ENCODE data around the gene PALM3. TPM values are rescaled to one million over a fixed set of nuclear protein-coding genes. Genes with fewer than 3 reads are reported as not detected.

The PALM3 gene
- total and polyA plus RNA-seq, 10 of the 15 experiments (the other 5 are each of a cell fraction or from before 2014, with no cell fraction given): 0.07 TPM; not detected in 9

- H2AFZ ChIP-seq (ENCODE audit: control insufficient read depth, low read depth, low read length): no peak overlapping the region
- no peak for FAIRE-seq
- H4K20me1 ChIP-seq (ENCODE audit: control insufficient read depth, insufficient read depth): no peaks in the 10 kb centered on the region; the same call in 1 of the 2 replicates
- H3K4me2 ChIP-seq (ENCODE audit: control insufficient read depth, insufficient read depth): no peak overlapping the region
- ChIA-PET POLR2A (interaction anchor here (0.5 kb wide), 1 partner anchor 174 kb away, joined by 3 read pairs; no protein-coding TSS in a partner anchor), SMC1A (ENCODE audit: uncharacterized antibody, unreplicated experiment) (no interaction called here), RAD21 (ENCODE audit: unreplicated experiment) (no interaction called here), CTCF (interaction anchor here (0.6 kb wide), 1 partner anchor 48 kb away, joined by 3 read pairs; no protein-coding TSS in a partner anchor)
- in situ Hi-C loops (cut with MboI): loop anchor here (25.0 kb wide), 1 partner anchor 767 kb away; no protein-coding TSS in a partner anchor
- no TSS peak for BruUV-seq (replicated peaks)
- H3K9ac ChIP-seq (ENCODE audit: control insufficient read depth, insufficient read depth, low read length): no peak overlapping the region
- peaks cover 0 to 6% of the 10 kb centered on the region in 2 experiments; a peak in 3 of 4 replicates for H3K36me3 ChIP-seq (ENCODE audit: control insufficient read depth in 2 of 2, insufficient read depth in 2 of 2, low read length in 1 of 2)
- intact Hi-C loops (cut with micrococcal nuclease; ENCODE audit: unreplicated experiment): no loop called here
- no peak for ATAC-seq
- no peaks in the 10 kb centered on the region for H3K9me3 ChIP-seq (replicated peaks; ENCODE audit: control insufficient read depth, insufficient read depth, low read length)
- no peak for DNase-seq (ENCODE audit: low read depth, low spot score)
- no peak overlapping the region for H3K4me3 ChIP-seq
- no peaks in the 10 kb centered on the region for H3K4me1 ChIP-seq (ENCODE audit: control insufficient read depth, insufficient read depth, low read length)
- 15% methylated on average over 11 of the region's 11 CpGs for WGBS (ENCODE audit: insufficient coverage, insufficient replicate concordance, low lambda C conversion rate, missing lambda C conversion rate)
- H3K27ac ChIP-seq (ENCODE audit: control insufficient read depth, insufficient read depth): no peak overlapping the region
- H3K79me2 ChIP-seq (ENCODE audit: control insufficient read depth, insufficient read depth, low read length): no peaks in the 10 kb centered on the region
- peaks cover 0 to 5% of the 10 kb centered on the region in 2 experiments for H3K27me3 ChIP-seq (replicated peaks in 1 of 2; ENCODE audit: control insufficient read depth in 2 of 2, insufficient read depth in 2 of 2, low read length in 1 of 2)
- TF ChIP-seq SREBF2 (IDR thresholded peaks at IDR 0.05; ENCODE audit: low read length): no peak
- no peak for TF ChIP-seq EZH2 (IDR thresholded peaks at IDR 0.05; ENCODE audit: borderline replicate concordance, control insufficient read depth, low read depth, low read length)
- TF ChIP-seq GATAD2B (conservative IDR thresholded peaks at IDR 0.05; ENCODE audit: low read depth): no peak
- no peak for TF ChIP-seq LARP7 (IDR thresholded peaks at IDR 0.05)
- no peak for TF ChIP-seq CBX5 (IDR thresholded peaks at IDR 0.05; ENCODE audit: low read depth)
- TF ChIP-seq, protein P1, sequence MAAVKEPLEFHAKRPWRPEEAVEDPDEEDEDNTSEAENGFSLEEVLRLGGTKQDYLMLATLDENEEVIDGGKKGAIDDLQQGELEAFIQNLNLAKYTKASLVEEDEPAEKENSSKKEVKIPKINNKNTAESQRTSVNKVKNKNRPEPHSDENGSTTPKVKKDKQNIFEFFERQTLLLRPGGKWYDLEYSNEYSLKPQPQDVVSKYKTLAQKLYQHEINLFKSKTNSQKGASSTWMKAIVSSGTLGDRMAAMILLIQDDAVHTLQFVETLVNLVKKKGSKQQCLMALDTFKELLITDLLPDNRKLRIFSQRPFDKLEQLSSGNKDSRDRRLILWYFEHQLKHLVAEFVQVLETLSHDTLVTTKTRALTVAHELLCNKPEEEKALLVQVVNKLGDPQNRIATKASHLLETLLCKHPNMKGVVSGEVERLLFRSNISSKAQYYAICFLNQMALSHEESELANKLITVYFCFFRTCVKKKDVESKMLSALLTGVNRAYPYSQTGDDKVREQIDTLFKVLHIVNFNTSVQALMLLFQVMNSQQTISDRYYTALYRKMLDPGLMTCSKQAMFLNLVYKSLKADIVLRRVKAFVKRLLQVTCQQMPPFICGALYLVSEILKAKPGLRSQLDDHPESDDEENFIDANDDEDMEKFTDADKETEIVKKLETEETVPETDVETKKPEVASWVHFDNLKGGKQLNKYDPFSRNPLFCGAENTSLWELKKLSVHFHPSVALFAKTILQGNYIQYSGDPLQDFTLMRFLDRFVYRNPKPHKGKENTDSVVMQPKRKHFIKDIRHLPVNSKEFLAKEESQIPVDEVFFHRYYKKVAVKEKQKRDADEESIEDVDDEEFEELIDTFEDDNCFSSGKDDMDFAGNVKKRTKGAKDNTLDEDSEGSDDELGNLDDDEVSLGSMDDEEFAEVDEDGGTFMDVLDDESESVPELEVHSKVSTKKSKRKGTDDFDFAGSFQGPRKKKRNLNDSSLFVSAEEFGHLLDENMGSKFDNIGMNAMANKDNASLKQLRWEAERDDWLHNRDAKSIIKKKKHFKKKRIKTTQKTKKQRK (IDR thresholded peaks at IDR 0.05; ENCODE audit: low read depth, low read length): no peak
- TF ChIP-seq, protein P2, sequence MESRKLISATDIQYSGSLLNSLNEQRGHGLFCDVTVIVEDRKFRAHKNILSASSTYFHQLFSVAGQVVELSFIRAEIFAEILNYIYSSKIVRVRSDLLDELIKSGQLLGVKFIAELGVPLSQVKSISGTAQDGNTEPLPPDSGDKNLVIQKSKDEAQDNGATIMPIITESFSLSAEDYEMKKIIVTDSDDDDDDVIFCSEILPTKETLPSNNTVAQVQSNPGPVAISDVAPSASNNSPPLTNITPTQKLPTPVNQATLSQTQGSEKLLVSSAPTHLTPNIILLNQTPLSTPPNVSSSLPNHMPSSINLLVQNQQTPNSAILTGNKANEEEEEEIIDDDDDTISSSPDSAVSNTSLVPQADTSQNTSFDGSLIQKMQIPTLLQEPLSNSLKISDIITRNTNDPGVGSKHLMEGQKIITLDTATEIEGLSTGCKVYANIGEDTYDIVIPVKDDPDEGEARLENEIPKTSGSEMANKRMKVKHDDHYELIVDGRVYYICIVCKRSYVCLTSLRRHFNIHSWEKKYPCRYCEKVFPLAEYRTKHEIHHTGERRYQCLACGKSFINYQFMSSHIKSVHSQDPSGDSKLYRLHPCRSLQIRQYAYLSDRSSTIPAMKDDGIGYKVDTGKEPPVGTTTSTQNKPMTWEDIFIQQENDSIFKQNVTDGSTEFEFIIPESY (IDR thresholded peaks at IDR 0.05): no peak
- TF ChIP-seq NFXL1 (IDR thresholded peaks at IDR 0.05; ENCODE audit: borderline replicate concordance): no peak
- TF ChIP-seq, protein P3, sequence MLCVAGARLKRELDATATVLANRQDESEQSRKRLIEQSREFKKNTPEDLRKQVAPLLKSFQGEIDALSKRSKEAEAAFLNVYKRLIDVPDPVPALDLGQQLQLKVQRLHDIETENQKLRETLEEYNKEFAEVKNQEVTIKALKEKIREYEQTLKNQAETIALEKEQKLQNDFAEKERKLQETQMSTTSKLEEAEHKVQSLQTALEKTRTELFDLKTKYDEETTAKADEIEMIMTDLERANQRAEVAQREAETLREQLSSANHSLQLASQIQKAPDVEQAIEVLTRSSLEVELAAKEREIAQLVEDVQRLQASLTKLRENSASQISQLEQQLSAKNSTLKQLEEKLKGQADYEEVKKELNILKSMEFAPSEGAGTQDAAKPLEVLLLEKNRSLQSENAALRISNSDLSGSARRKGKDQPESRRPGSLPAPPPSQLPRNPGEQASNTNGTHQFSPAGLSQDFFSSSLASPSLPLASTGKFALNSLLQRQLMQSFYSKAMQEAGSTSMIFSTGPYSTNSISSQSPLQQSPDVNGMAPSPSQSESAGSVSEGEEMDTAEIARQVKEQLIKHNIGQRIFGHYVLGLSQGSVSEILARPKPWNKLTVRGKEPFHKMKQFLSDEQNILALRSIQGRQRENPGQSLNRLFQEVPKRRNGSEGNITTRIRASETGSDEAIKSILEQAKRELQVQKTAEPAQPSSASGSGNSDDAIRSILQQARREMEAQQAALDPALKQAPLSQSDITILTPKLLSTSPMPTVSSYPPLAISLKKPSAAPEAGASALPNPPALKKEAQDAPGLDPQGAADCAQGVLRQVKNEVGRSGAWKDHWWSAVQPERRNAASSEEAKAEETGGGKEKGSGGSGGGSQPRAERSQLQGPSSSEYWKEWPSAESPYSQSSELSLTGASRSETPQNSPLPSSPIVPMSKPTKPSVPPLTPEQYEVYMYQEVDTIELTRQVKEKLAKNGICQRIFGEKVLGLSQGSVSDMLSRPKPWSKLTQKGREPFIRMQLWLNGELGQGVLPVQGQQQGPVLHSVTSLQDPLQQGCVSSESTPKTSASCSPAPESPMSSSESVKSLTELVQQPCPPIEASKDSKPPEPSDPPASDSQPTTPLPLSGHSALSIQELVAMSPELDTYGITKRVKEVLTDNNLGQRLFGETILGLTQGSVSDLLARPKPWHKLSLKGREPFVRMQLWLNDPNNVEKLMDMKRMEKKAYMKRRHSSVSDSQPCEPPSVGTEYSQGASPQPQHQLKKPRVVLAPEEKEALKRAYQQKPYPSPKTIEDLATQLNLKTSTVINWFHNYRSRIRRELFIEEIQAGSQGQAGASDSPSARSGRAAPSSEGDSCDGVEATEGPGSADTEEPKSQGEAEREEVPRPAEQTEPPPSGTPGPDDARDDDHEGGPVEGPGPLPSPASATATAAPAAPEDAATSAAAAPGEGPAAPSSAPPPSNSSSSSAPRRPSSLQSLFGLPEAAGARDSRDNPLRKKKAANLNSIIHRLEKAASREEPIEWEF (IDR thresholded peaks at IDR 0.05; ENCODE audit: insufficient replicate concordance, low read depth, low read length): no peak
- TF ChIP-seq, protein P4, sequence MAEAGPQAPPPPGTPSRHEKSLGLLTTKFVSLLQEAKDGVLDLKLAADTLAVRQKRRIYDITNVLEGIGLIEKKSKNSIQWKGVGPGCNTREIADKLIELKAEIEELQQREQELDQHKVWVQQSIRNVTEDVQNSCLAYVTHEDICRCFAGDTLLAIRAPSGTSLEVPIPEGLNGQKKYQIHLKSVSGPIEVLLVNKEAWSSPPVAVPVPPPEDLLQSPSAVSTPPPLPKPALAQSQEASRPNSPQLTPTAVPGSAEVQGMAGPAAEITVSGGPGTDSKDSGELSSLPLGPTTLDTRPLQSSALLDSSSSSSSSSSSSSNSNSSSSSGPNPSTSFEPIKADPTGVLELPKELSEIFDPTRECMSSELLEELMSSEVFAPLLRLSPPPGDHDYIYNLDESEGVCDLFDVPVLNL (IDR thresholded peaks at IDR 0.05; ENCODE audit: low read depth, low read length): no peak
- TF ChIP-seq, protein P5, sequence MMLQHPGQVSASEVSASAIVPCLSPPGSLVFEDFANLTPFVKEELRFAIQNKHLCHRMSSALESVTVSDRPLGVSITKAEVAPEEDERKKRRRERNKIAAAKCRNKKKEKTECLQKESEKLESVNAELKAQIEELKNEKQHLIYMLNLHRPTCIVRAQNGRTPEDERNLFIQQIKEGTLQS (IDR thresholded peaks at IDR 0.05; ENCODE audit: borderline replicate concordance, extremely low read depth, low read depth, low read length): no peak
- no peak for TF ChIP-seq CREB1 (IDR thresholded peaks at IDR 0.05; ENCODE audit: low read depth)
Measured at GRCh38 chr19:14054721-14055120, 7.2 kb downstream of the PALM3 start.

Measured in GM12878 (cell line).